ENCODE data around the gene BATF3.

GRCh38 chr1:212721388-212722247, 22.0 kb upstream of the BATF3 start:
- TF ChIP-seq CTCF (IDR thresholded peaks at IDR 0.05; ENCODE audit: insufficient read depth, low read length, poor library complexity, severe bottlenecking): no peak
- no peak for TF ChIP-seq EZH2phosphoT487 (conservative IDR thresholded peaks at IDR 0.05; ENCODE audit: low read length)

Data from SU-DHL-6 (cell line).